K562 (cell line): ENCODE data around the gene DGKE. TPM values are rescaled to one million over a fixed set of nuclear protein-coding genes. Genes with fewer than 3 reads are reported as not detected.

Source experiments
- ARHGAP35 ChIP-seq: fragments of 450-650 bp; IDR thresholded peaks from 2 replicates; pipeline ENCODE4 v1.6.1; 2018; ENCODE audit not compliant: partially characterized antibody
- BHLHE40 ChIP-seq: IDR thresholded peaks from 2 replicates; pipeline ENCODE4 v1.6.1; 2011; ENCODE audit warnings: low read length, improper control_type of control experiment
- GABPB1 ChIP-seq: sonication (generic); formaldehyde crosslinking; IDR thresholded peaks from 2 replicates; pipeline ENCODE4 v1.8.0; 2022; ENCODE audit warnings: mild to moderate bottlenecking, missing genetic modification reagents
- HNRNPLL ChIP-seq: fragments of 200-400 bp; formaldehyde crosslinking; IDR thresholded peaks from 2 replicates; pipeline ENCODE4 v1.6.1; 2017; ENCODE audit warnings: low read length, low read depth, mild to moderate bottlenecking; ENCODE audit not compliant: poor library complexity, severe bottlenecking
- LEF1 ChIP-seq: fragments of 450-650 bp; IDR thresholded peaks from 2 replicates; pipeline ENCODE4 v1.6.1; 2016; ENCODE audit warnings: mild to moderate bottlenecking
- SUPT5H ChIP-seq: fragments of 450-650 bp; IDR thresholded peaks from 2 replicates; pipeline ENCODE4 v1.6.1; 2016
- TCF7L2 ChIP-seq: fragments of 150-350 bp; IDR thresholded peaks from 2 replicates; pipeline ENCODE4 v1.6.1; 2016; ENCODE audit warnings: low read depth, mild to moderate bottlenecking, low read length, moderate library complexity
- THRAP3 ChIP-seq: fragments of 450-650 bp; IDR thresholded peaks from 2 replicates; pipeline ENCODE4 v1.6.1; 2016; ENCODE audit warnings: mild to moderate bottlenecking, inconsistent platforms, borderline replicate concordance
- ZNF583 ChIP-seq: fragments of 250-450 bp; sonication (Bioruptor Pico); IDR thresholded peaks from 2 replicates; pipeline ENCODE4 v1.4.0; 2020
- polyA plus RNA-seq, 8 experiments: library from polyadenylated mRNA; depleted of rRNA in 4 of 8; stranded (reverse) in 5 of 8; unstranded in 3 of 8; fragments of >200 nt; fragmentation: Nextera tagmentation in 2 of 8; fragmentation: Illumina TruSeq in 1 of 8; extraction: Ambion mirVana in 2 of 8; extraction: Trizol in 1 of 8; gene quantifications; 2 replicates each; pipeline versions ENCODE4 v1.2.1 to v1.2.3, GENCODE V29; 2011 to 2014; ENCODE audit warnings: inconsistent platforms in 1 of 8, missing spikeins in 1 of 8
- total RNA-seq, 7 experiments: library from RNA; depleted of rRNA in 6 of 7; stranded (reverse); fragments of >200 nt in 6 of 7; fragmentation: Illumina TruSeq in 2 of 7; extraction: Trizol in 2 of 7; gene quantifications; 2 replicates each; pipeline versions ENCODE4 v1.2.1 to v1.2.3, GENCODE V29; 2011 to 2021; ENCODE audit warnings: low replicate concordance in 1 of 7
- TF ChIP-seq, protein P1 (sequence below): fragments of 450-650 bp; IDR thresholded peaks from 2 replicates; pipeline ENCODE4 v1.6.1; 2016; ENCODE audit warnings: mild to moderate bottlenecking
- TF ChIP-seq, protein P2 (sequence below), 2 experiments: fragments of 450-650 bp; conservative IDR thresholded peaks; 2 replicates each; pipeline ENCODE4 v1.6.1; 2017; ENCODE audit warnings: mild to moderate bottlenecking in 2 of 2, moderate library complexity in 2 of 2
- TF ChIP-seq, protein P3 (sequence below): fragments of 250-450 bp; sonication (Bioruptor Pico); IDR thresholded peaks from 2 replicates; pipeline ENCODE4 v1.4.0; 2020; ENCODE audit warnings: borderline replicate concordance
- TF ChIP-seq, protein P4 (sequence below): sonication (generic); formaldehyde crosslinking; IDR thresholded peaks from 2 replicates; pipeline ENCODE4 v1.8.0; 2023; ENCODE audit warnings: mild to moderate bottlenecking, missing genetic modification reagents
- TF ChIP-seq, protein P5 (sequence below): IDR thresholded peaks from 2 replicates; pipeline ENCODE4 v1.6.1; 2012; ENCODE audit warnings: low read depth, low read length, improper control_type of control experiment, borderline replicate concordance

The DGKE gene
- total and polyA plus RNA-seq, 9 of the 15 experiments (the other 6 are each of a cell fraction or from before 2014, with no cell fraction given) = 1.3 to 9.9 (median 5.9) TPM

DNA sequence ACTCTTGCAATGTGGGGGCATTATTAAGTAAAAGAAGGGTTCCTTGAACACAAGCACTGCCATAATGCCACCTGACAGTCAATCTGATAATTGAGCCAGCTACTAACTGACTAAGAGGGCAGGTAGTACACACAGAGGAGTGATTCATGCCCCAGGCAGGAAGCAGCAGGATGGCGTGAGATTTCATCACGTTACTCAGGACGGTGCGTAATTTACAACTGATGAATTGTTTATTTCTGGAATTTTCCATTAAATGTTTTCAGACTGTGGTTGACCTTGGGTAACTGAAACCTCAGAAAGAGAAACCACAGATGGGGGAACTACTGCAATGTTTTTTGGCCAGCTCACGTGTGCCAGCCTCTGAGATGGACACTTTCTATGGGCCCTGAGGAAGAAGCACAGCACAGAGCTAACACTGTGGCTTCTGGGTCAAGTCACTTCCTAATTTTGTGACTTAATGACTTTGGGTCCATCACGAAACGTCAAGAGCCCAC is 46.9 kb upstream of the DGKE start (continued):
- TF ChIP-seq, protein P1, sequence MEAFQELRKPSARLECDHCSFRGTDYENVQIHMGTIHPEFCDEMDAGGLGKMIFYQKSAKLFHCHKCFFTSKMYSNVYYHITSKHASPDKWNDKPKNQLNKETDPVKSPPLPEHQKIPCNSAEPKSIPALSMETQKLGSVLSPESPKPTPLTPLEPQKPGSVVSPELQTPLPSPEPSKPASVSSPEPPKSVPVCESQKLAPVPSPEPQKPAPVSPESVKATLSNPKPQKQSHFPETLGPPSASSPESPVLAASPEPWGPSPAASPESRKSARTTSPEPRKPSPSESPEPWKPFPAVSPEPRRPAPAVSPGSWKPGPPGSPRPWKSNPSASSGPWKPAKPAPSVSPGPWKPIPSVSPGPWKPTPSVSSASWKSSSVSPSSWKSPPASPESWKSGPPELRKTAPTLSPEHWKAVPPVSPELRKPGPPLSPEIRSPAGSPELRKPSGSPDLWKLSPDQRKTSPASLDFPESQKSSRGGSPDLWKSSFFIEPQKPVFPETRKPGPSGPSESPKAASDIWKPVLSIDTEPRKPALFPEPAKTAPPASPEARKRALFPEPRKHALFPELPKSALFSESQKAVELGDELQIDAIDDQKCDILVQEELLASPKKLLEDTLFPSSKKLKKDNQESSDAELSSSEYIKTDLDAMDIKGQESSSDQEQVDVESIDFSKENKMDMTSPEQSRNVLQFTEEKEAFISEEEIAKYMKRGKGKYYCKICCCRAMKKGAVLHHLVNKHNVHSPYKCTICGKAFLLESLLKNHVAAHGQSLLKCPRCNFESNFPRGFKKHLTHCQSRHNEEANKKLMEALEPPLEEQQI = no peak
- TF ChIP-seq TCF7L2 (no peak), BHLHE40 (peak; percentile 76), SUPT5H (no peak), ARHGAP35 (no peak), LEF1 (peak; percentile 44; the same call in 1 of the 2 replicates), THRAP3 (no peak), HNRNPLL (no peak), GABPB1 (CRISPR knock-in tag) (no peak), ZNF583 (CRISPR knock-in tag) (no peak)
- TF ChIP-seq, protein P2, sequence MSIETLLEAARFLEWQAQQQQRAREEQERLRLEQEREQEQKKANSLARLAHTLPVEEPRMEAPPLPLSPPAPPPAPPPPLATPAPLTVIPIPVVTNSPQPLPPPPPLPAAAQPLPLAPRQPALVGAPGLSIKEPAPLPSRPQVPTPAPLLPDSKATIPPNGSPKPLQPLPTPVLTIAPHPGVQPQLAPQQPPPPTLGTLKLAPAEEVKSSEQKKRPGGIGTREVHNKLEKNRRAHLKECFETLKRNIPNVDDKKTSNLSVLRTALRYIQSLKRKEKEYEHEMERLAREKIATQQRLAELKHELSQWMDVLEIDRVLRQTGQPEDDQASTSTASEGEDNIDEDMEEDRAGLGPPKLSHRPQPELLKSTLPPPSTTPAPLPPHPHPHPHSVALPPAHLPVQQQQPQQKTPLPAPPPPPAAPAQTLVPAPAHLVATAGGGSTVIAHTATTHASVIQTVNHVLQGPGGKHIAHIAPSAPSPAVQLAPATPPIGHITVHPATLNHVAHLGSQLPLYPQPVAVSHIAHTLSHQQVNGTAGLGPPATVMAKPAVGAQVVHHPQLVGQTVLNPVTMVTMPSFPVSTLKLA (conservative IDR thresholded peaks at IDR 0.05) = no peak
- TF ChIP-seq, protein P3, sequence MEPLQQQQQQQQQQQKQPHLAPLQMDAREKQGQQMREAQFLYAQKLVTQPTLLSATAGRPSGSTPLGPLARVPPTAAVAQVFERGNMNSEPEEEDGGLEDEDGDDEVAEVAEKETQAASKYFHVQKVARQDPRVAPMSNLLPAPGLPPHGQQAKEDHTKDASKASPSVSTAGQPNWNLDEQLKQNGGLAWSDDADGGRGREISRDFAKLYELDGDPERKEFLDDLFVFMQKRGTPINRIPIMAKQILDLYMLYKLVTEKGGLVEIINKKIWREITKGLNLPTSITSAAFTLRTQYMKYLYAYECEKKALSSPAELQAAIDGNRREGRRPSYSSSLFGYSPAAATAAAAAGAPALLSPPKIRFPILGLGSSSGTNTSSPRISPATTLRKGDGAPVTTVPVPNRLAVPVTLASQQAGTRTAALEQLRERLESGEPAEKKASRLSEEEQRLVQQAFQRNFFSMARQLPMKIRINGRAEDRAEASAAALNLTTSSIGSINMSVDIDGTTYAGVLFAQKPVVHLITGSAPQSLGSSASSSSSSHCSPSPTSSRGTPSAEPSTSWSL = no peak
- TF ChIP-seq, protein P4, sequence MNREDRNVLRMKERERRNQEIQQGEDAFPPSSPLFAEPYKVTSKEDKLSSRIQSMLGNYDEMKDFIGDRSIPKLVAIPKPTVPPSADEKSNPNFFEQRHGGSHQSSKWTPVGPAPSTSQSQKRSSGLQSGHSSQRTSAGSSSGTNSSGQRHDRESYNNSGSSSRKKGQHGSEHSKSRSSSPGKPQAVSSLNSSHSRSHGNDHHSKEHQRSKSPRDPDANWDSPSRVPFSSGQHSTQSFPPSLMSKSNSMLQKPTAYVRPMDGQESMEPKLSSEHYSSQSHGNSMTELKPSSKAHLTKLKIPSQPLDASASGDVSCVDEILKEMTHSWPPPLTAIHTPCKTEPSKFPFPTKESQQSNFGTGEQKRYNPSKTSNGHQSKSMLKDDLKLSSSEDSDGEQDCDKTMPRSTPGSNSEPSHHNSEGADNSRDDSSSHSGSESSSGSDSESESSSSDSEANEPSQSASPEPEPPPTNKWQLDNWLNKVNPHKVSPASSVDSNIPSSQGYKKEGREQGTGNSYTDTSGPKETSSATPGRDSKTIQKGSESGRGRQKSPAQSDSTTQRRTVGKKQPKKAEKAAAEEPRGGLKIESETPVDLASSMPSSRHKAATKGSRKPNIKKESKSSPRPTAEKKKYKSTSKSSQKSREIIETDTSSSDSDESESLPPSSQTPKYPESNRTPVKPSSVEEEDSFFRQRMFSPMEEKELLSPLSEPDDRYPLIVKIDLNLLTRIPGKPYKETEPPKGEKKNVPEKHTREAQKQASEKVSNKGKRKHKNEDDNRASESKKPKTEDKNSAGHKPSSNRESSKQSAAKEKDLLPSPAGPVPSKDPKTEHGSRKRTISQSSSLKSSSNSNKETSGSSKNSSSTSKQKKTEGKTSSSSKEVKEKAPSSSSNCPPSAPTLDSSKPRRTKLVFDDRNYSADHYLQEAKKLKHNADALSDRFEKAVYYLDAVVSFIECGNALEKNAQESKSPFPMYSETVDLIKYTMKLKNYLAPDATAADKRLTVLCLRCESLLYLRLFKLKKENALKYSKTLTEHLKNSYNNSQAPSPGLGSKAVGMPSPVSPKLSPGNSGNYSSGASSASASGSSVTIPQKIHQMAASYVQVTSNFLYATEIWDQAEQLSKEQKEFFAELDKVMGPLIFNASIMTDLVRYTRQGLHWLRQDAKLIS = no peak
- TF ChIP-seq, protein P5, sequence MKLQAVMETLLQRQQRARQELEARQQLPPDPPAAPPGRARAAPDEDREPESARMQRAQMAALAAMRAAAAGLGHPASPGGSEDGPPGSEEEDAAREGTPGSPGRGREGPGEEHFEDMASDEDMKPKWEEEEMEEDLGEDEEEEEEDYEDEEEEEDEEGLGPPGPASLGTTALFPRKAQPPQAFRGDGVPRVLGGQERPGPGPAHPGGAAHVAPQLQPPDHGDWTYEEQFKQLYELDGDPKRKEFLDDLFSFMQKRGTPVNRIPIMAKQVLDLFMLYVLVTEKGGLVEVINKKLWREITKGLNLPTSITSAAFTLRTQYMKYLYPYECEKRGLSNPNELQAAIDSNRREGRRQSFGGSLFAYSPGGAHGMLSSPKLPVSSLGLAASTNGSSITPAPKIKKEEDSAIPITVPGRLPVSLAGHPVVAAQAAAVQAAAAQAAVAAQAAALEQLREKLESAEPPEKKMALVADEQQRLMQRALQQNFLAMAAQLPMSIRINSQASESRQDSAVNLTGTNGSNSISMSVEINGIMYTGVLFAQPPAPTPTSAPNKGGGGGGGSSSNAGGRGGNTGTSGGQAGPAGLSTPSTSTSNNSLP = no peak
